ENCODE measurements around the gene GALNT8.
A peak's percentile ranks its signal among the peaks of the same experiment; 100 is the strongest.

GALNT8 gene

GRCh38 chr12:4794491-4794890 is 74.3 kb downstream of the GALNT8 start:
- DNase-seq (ENCODE audit: low read depth in 4 of 4, low spot score in 1 of 4), result no peak

DNA sequence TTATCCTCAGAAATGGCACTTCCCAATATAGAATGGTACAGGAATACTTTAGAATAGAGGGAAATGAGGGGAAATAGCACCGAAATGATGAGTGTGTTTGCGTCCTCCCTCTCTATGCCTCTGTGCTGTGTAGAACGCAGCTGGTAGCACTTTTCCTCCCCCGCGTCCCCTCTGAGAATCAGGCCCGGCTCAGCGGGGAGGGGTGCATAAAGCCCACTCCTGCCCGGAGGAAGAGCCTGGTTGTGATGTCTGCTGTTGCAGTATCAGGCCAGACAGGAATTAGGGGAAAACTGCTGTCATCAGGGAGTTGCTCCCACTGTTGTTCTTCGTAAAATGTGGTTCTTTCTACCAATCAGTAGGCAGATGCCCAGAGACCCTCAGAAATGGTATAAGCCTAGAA is 76.0 kb downstream of the GALNT8 start:
- no peak for DNase-seq (ENCODE audit: low read depth in 4 of 4, low spot score in 1 of 4)

GRCh38 chr12:4796694-4797482 is 76.7 kb downstream of the GALNT8 start:
- no peak for DNase-seq (ENCODE audit: low read depth in 4 of 4, low spot score in 1 of 4)

- no peak for DNase-seq (ENCODE audit: low read depth in 4 of 4, low spot score in 1 of 4)
Measured at GRCh38 chr12:4800555-4800954, 80.4 kb downstream of the GALNT8 start.

DNA sequence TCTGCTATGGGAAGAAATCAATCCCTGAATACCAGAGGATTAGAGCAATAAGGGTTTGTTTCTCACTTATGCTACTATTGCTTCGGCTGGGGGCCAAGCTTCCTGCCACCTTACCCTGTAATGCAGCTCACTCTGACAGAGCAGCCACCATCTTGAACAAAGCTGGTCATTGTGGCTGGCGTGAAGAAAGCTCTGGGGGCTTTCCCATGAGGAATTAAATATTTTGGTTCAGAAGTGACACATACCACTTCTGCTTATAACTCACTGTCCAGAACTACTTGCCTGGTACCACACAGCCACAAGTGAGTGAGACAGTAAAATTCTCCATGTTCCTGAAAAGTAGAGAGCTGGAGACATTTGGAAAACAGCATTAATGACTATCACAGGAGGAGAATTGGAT is 82.6 kb downstream of the GALNT8 start:
- no peak for DNase-seq (ENCODE audit: low read depth in 4 of 4, low spot score in 1 of 4)

DNA sequence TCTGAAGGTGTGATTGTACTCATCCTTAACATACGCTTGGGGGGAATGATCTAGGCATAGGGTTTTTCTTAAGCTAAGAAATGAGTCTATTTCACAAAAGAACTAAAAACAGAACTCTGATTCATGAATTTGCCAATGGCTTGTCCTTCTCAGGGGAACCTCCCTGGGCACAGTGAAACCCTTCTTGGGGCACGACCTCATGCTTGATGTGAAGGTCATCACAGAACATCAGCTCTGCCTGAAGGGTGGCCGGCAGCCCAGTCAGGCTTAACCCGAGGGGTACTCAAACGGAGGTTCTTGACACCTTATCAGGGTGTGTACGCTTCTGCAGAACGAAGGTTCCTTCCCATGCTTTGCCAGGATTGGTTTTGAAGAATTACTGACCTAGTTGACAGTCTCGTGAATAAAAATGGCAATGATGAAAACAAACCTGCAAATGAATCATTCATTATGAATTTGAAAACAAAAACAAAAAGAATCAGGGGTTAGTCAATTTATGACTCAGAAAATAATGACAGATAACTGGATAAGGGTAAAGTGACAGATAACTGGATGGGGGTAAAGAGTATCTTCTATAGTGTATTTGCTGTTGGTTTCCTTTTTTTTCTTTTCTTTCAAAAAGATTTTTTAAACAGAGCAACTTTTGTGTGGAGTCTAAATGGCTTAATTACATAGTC is 86.4 kb downstream of the GALNT8 start:
- no peak for DNase-seq (ENCODE audit: low read depth in 4 of 4, low spot score in 1 of 4)

GRCh38 chr12:4807116-4807783 is 87.0 kb downstream of the GALNT8 start:
- no peak for DNase-seq (ENCODE audit: low read depth in 4 of 4, low spot score in 1 of 4)

GRCh38 chr12:4807813-4808212 is 87.6 kb downstream of the GALNT8 start:
- DNase-seq (ENCODE audit: low read depth in 4 of 4, low spot score in 1 of 4), result no peak

DNA sequence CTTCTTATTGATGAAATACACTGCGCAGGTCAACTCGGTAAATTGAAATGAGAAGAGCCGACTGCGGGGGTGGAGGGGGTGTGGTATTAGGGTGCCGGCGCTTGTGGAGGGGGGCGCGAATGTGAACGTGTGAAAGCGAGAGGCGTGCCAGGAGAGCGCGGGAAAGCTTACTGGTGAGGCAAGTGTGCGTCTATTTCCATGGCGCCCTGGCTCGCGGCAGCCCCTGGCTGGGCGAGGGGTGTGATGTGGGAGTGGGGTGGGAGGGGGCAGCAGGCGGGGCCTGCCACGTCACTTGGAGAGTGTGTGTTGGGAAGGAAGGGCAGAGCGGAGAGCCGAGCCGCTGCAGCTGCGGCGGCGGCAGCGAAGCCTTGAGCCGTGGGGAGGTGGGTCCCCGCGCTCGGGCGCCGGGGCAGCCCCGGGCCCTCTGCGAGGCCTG is 88.8 kb downstream of the GALNT8 start:
- peak in 1 of 4 experiments; percentile 22 for DNase-seq (ENCODE audit: low read depth in 4 of 4, low spot score in 1 of 4)

DNA sequence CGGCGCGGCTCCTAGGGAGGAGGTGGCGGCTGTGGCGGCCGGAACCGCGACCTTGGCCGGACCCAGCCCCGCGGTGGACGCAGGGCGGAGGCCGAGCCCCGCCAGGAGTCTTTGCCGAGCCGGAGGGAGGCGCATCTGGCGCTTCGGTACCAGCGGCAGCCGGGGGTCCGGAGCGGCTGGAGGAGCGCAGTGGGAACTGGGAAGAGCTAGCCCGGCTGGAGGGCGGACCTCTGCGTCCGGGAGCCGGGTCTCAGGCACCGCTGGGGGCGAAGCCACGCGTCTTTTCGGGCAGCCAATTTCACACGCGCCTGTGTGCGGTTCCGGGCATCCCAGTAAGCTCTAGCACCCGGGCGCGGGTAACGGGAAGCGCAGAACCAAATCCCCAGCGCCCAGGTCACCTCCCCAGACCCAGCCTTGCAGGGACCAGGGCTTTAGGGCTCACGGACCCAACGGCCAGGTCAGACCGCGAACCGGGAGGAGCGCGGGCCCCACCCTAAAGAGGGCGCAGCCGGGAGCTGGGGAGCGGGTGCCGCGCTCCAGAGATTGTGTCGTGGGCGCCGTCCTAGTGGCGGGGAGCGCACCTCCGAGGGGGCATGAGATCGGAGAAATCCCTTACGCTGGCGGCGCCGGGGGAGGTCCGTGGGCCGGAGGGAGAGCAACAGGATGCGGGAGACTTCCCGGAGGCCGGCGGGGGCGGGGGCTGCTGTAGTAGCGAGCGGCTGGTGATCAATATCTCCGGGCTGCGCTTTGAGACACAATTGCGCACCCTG is 89.4 kb downstream of the GALNT8 start:
- peak in 2 of 4 experiments; percentile 8 to 29 for DNase-seq (ENCODE audit: low read depth in 4 of 4, low spot score in 1 of 4)

DNA sequence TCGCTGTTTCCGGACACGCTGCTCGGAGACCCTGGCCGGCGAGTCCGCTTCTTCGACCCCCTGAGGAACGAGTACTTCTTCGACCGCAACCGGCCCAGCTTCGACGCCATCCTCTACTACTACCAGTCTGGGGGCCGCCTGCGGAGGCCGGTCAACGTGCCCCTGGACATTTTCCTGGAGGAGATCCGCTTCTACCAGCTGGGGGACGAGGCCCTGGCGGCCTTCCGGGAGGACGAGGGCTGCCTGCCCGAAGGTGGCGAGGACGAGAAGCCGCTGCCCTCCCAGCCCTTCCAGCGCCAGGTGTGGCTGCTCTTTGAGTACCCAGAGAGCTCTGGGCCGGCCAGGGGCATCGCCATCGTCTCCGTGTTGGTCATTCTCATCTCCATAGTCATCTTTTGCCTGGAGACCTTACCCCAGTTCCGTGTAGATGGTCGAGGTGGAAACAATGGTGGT is 90.0 kb downstream of the GALNT8 start:
- DNase-seq (ENCODE audit: low read depth in 4 of 4, low spot score in 1 of 4), result no peak

- DNase-seq (ENCODE audit: low read depth in 4 of 4, low spot score in 1 of 4), result no peak
Measured at GRCh38 chr12:4812624-4813327, 92.6 kb downstream of the GALNT8 start.

- no peak for DNase-seq (ENCODE audit: low read depth in 4 of 4, low spot score in 1 of 4)
Measured at GRCh38 chr12:4813741-4814140, 93.5 kb downstream of the GALNT8 start.

DNA sequence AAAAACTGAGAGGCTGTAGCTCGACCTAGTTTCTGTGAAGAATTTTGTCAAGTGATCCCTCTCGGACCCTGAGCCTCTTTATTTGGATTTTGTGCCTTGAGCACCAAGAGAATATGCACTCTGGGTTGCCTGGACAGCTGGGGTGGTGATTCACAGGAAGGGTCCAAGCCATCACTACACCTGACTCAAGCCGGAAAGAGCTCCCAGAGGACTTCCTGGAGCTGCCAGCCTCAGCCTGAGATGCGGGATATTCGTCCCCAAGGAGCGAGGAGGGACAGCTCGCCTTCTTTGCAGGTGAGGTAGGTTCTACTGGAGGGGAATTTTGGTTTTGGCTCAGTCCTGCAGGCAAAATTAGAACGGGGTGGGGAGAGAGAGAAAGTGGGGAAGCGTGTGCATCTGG is 94.3 kb downstream of the GALNT8 start:
- DNase-seq (ENCODE audit: low read depth in 4 of 4, low spot score in 1 of 4), result no peak

- DNase-seq (ENCODE audit: low read depth in 4 of 4, low spot score in 1 of 4), result no peak
Measured at GRCh38 chr12:4816744-4817525, 96.7 kb downstream of the GALNT8 start.

DNA sequence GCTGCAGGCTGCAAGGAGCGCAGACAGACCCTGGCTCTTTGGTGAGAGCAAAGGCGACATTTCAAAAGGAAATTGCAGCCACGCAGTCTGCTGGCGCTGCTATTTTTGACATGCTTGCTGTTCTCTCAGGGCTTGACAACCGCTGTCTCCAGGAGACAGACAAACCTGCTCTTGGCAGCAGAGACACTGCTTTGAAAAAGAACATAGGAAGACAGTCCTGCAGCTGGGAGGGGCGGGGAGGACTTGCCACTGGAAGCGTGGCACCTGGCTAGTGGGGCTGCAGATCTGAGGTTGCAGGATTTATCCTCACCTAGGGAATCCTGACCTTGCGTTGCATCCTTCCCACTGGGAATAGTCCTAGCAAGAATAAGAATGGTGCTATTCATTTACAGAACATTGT is 97.7 kb downstream of the GALNT8 start:
- no peak for DNase-seq (ENCODE audit: low read depth in 4 of 4, low spot score in 1 of 4)

GRCh38 chr12:4819654-4820053 is 99.5 kb downstream of the GALNT8 start:
- DNase-seq (ENCODE audit: low read depth in 4 of 4, low spot score in 1 of 4), result no peak

GRCh38 chr12:4820971-4821370 is 100.8 kb downstream of the GALNT8 start:
- no peak for DNase-seq (ENCODE audit: low read depth in 4 of 4, low spot score in 1 of 4)
